NCI-H2227 (cell line): ENCODE results near the gene L3HYPDH.
A peak's percentile ranks its signal among the peaks of the same experiment; 100 is the strongest.
"Not testable (repeated sequence)": the region's sequence is repeated elsewhere in the genome, so short reads cannot be mapped to it uniquely, and the experiment has no call there.

ENCODE experiments used
- DNase-seq: peaks from one replicate; lab custom pipeline; 2025; ENCODE audit not compliant: unreplicated experiment; lab: John Stamatoyannopoulos, UW

L3HYPDH gene

GRCh38 chr14:59480166-59480565 lies 4.0 kb downstream of the L3HYPDH start:
- no peak for DNase-seq

- DNase-seq = no peak
Observed at GRCh38 chr14:59478540-59478939, 5.7 kb downstream of the L3HYPDH start.

- no peak for DNase-seq
Observed at GRCh38 chr14:59475709-59476108, 8.5 kb downstream of the L3HYPDH start.

GRCh38 chr14:59474172-59474571 lies 10.0 kb downstream of the L3HYPDH start:
- DNase-seq = no peak

GRCh38 chr14:59465316-59466135 lies 18.7 kb downstream of the L3HYPDH start, which contains the start of gene GPR135:
Gene GPR135 (minus strand): TSS chr14:59465380. CDS start chr14:59465226, 154 bp downstream.
- DNase-seq = peak; percentile 78

GRCh38 chr14:59464486-59465315 lies 19.5 kb downstream of the L3HYPDH start:
- peak; percentile 84 for DNase-seq

GRCh38 chr14:59463787-59464485 lies 20.3 kb downstream of the L3HYPDH start:
- DNase-seq = peak; percentile 59

GRCh38 chr14:59461891-59462290 lies 22.3 kb downstream of the L3HYPDH start:
- DNase-seq = no peak

- no peak for DNase-seq
Observed at GRCh38 chr14:59460378-59460777, 23.8 kb downstream of the L3HYPDH start.

- no peak for DNase-seq
Observed at GRCh38 chr14:59458486-59458885, 25.7 kb downstream of the L3HYPDH start.

GRCh38 chr14:59455411-59455810 lies 28.8 kb downstream of the L3HYPDH start:
- DNase-seq = no peak

- no peak for DNase-seq
Observed at GRCh38 chr14:59454139-59454538, 30.1 kb downstream of the L3HYPDH start.

GRCh38 chr14:59451849-59452248 lies 32.4 kb downstream of the L3HYPDH start:
- DNase-seq = no peak

- DNase-seq = no peak
Observed at GRCh38 chr14:59450716-59451115, 33.5 kb downstream of the L3HYPDH start.

GRCh38 chr14:59448673-59449072 lies 35.5 kb downstream of the L3HYPDH start:
- DNase-seq = not testable (repeated sequence)

- DNase-seq = no peak
Observed at GRCh38 chr14:59439256-59439965, 44.8 kb downstream of the L3HYPDH start.

- DNase-seq = no peak
Observed at GRCh38 chr14:59438195-59438647, 46.0 kb downstream of the L3HYPDH start.

- DNase-seq = no peak
Observed at GRCh38 chr14:59435987-59436386, 48.2 kb downstream of the L3HYPDH start.

GRCh38 chr14:59435101-59435500 lies 49.1 kb downstream of the L3HYPDH start:
- no peak for DNase-seq

- DNase-seq = no peak
Observed at GRCh38 chr14:59429790-59430189, 54.4 kb downstream of the L3HYPDH start.

GRCh38 chr14:59428581-59429012 lies 55.6 kb downstream of the L3HYPDH start:
- DNase-seq = no peak
